ENCODE measurements around the gene MAP4K4. TPM values are rescaled to one million over a fixed set of nuclear protein-coding genes. Genes with fewer than 3 reads are reported as not detected.

MAP4K4 gene
- total and polyA plus RNA-seq, 2 of the 13 experiments (the other 11 are each of a cell fraction or from before 2014, with no cell fraction given): 105 to 264 TPM

DNA sequence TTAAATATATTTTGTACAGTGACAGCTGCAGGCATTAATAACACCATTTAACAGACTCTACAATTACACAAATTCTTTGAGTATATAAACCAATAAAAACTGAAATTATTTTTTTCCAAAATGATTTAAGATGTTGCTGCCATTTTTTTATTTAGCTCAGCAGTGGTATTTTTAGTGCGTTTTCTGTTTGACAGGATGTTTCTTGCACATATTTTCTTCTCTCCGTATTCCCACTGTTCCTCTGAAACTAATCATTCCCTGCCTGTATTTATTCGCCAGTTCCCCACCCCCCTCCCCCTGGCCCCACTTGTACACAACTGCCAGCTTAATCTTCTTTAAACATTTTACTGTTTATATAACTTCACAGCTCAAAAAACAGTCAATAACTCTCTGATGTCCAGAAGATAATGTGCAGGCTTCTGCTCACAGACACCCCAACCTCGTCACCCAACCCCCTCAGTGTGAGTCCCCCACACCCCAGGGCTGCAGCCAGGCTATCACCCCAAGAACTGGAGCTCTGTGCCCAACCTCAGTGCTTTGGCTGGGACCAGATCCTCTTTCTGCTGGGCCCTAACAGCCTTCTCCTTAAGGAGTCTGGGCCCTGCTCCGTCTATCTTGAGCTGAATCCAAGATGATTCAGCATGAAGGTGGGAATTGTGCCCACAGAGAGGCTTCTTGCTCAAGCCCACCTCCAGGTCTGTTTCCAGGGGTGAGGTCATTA lies 41.6 kb upstream of the MAP4K4 start (continued):
- 0 out of 2 replicates have a peak, but pooled peaks have one; percentile 47 for TF ChIP-seq PPARG (CRISPR knock-in tag; conservative IDR thresholded peaks at IDR 0.05)
- TF ChIP-seq, protein P1, sequence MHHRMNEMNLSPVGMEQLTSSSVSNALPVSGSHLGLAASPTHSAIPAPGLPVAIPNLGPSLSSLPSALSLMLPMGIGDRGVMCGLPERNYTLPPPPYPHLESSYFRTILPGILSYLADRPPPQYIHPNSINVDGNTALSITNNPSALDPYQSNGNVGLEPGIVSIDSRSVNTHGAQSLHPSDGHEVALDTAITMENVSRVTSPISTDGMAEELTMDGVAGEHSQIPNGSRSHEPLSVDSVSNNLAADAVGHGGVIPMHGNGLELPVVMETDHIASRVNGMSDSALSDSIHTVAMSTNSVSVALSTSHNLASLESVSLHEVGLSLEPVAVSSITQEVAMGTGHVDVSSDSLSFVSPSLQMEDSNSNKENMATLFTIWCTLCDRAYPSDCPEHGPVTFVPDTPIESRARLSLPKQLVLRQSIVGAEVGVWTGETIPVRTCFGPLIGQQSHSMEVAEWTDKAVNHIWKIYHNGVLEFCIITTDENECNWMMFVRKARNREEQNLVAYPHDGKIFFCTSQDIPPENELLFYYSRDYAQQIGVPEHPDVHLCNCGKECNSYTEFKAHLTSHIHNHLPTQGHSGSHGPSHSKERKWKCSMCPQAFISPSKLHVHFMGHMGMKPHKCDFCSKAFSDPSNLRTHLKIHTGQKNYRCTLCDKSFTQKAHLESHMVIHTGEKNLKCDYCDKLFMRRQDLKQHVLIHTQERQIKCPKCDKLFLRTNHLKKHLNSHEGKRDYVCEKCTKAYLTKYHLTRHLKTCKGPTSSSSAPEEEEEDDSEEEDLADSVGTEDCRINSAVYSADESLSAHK (CRISPR knock-in tag; IDR thresholded peaks at IDR 0.05; ENCODE audit: borderline replicate concordance): no peak
- TF ChIP-seq HOXA5 (CRISPR knock-in tag; IDR thresholded peaks at IDR 0.05): no peak
- TF ChIP-seq ERF (CRISPR knock-in tag; IDR thresholded peaks at IDR 0.05): no peak; the same call in 1 of the 2 replicates
- TF ChIP-seq, protein P2, sequence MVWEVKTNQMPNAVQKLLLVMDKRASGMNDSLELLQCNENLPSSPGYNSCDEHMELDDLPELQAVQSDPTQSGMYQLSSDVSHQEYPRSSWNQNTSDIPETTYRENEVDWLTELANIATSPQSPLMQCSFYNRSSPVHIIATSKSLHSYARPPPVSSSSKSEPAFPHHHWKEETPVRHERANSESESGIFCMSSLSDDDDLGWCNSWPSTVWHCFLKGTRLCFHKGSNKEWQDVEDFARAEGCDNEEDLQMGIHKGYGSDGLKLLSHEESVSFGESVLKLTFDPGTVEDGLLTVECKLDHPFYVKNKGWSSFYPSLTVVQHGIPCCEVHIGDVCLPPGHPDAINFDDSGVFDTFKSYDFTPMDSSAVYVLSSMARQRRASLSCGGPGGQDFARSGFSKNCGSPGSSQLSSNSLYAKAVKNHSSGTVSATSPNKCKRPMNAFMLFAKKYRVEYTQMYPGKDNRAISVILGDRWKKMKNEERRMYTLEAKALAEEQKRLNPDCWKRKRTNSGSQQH (CRISPR knock-in tag; IDR thresholded peaks at IDR 0.05; ENCODE audit: low read depth): no peak
- TF ChIP-seq, protein P3, sequence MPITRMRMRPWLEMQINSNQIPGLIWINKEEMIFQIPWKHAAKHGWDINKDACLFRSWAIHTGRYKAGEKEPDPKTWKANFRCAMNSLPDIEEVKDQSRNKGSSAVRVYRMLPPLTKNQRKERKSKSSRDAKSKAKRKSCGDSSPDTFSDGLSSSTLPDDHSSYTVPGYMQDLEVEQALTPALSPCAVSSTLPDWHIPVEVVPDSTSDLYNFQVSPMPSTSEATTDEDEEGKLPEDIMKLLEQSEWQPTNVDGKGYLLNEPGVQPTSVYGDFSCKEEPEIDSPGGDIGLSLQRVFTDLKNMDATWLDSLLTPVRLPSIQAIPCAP (CRISPR knock-in tag; IDR thresholded peaks at IDR 0.05; ENCODE audit: low read depth): no peak
- TF ChIP-seq, protein P4, sequence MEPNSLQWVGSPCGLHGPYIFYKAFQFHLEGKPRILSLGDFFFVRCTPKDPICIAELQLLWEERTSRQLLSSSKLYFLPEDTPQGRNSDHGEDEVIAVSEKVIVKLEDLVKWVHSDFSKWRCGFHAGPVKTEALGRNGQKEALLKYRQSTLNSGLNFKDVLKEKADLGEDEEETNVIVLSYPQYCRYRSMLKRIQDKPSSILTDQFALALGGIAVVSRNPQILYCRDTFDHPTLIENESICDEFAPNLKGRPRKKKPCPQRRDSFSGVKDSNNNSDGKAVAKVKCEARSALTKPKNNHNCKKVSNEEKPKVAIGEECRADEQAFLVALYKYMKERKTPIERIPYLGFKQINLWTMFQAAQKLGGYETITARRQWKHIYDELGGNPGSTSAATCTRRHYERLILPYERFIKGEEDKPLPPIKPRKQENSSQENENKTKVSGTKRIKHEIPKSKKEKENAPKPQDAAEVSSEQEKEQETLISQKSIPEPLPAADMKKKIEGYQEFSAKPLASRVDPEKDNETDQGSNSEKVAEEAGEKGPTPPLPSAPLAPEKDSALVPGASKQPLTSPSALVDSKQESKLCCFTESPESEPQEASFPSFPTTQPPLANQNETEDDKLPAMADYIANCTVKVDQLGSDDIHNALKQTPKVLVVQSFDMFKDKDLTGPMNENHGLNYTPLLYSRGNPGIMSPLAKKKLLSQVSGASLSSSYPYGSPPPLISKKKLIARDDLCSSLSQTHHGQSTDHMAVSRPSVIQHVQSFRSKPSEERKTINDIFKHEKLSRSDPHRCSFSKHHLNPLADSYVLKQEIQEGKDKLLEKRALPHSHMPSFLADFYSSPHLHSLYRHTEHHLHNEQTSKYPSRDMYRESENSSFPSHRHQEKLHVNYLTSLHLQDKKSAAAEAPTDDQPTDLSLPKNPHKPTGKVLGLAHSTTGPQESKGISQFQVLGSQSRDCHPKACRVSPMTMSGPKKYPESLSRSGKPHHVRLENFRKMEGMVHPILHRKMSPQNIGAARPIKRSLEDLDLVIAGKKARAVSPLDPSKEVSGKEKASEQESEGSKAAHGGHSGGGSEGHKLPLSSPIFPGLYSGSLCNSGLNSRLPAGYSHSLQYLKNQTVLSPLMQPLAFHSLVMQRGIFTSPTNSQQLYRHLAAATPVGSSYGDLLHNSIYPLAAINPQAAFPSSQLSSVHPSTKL (CRISPR knock-in tag; IDR thresholded peaks at IDR 0.05): peak; percentile 72
- TF ChIP-seq, protein P5, sequence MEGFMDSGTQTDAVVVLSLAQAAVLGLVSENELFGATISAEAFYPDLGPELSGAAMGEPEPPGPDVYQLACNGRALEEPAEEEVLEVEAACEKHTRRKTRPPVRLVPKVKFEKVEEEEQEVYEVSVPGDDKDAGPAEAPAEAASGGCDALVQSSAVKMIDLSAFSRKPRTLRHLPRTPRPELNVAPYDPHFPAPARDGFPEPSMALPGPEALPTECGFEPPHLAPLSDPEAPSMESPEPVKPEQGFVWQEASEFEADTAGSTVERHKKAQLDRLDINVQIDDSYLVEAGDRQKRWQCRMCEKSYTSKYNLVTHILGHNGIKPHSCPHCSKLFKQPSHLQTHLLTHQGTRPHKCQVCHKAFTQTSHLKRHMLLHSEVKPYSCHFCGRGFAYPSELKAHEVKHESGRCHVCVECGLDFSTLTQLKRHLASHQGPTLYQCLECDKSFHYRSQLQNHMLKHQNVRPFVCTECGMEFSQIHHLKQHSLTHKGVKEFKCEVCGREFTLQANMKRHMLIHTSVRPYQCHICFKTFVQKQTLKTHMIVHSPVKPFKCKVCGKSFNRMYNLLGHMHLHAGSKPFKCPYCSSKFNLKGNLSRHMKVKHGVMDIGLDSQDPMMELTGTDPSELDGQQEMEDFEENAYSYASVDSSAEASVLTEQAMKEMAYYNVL (CRISPR knock-in tag; IDR thresholded peaks at IDR 0.05; ENCODE audit: borderline replicate concordance): no peak
- TF ChIP-seq, protein P6, sequence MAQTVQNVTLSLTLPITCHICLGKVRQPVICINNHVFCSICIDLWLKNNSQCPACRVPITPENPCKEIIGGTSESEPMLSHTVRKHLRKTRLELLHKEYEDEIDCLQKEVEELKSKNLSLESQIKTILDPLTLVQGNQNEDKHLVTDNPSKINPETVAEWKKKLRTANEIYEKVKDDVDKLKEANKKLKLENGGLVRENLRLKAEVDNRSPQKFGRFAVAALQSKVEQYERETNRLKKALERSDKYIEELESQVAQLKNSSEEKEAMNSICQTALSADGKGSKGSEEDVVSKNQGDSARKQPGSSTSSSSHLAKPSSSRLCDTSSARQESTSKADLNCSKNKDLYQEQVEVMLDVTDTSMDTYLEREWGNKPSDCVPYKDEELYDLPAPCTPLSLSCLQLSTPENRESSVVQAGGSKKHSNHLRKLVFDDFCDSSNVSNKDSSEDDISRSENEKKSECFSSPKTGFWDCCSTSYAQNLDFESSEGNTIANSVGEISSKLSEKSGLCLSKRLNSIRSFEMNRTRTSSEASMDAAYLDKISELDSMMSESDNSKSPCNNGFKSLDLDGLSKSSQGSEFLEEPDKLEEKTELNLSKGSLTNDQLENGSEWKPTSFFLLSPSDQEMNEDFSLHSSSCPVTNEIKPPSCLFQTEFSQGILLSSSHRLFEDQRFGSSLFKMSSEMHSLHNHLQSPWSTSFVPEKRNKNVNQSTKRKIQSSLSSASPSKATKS (CRISPR knock-in tag; IDR thresholded peaks at IDR 0.05): no peak
- TF ChIP-seq FOXA1 (IDR thresholded peaks at IDR 0.05): 0 out of 2 replicates have a peak, but pooled peaks have one; percentile 30
- TF ChIP-seq FOXA1 (CRISPR knock-in tag; IDR thresholded peaks at IDR 0.05): peak; percentile 73
- TF ChIP-seq ZNF552 (CRISPR knock-in tag; IDR thresholded peaks at IDR 0.05; ENCODE audit: borderline replicate concordance): no peak
- TF ChIP-seq ZNF235 (CRISPR knock-in tag; IDR thresholded peaks at IDR 0.05; ENCODE audit: borderline replicate concordance): no peak
- TF ChIP-seq MTF1 (CRISPR knock-in tag; IDR thresholded peaks at IDR 0.05): no peak
- no peak for TF ChIP-seq ZNF644 (CRISPR knock-in tag; IDR thresholded peaks at IDR 0.05; ENCODE audit: low read depth)
- TF ChIP-seq ZNF382 (CRISPR knock-in tag; IDR thresholded peaks at IDR 0.05; ENCODE audit: borderline replicate concordance): no peak
